ENCODE data around the gene POMGNT2.

The POMGNT2 gene

DNA sequence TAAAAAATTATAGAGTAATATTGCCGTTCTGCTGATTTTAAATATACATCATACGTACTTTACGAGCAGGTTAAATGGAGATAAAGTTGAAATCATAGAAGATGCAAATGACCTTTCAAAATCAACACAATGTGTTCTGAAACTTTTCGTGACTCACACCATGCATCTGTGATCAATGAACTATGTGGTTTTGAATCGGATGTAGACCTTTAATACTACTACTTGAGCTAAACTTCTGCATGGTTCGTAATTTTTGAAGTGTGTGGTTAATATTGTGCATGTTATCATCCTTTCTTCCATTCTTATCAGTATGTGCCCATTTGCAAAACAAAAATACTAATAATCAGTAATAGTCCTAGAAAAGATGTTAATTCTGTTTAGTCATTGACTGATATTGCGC lies 67.9 kb downstream of the POMGNT2 start:
- no peaks in the 10 kb centered on the region for H3K36me3 ChIP-seq
- H3K27ac ChIP-seq = no peak overlapping the region
- TF ChIP-seq, protein P1, sequence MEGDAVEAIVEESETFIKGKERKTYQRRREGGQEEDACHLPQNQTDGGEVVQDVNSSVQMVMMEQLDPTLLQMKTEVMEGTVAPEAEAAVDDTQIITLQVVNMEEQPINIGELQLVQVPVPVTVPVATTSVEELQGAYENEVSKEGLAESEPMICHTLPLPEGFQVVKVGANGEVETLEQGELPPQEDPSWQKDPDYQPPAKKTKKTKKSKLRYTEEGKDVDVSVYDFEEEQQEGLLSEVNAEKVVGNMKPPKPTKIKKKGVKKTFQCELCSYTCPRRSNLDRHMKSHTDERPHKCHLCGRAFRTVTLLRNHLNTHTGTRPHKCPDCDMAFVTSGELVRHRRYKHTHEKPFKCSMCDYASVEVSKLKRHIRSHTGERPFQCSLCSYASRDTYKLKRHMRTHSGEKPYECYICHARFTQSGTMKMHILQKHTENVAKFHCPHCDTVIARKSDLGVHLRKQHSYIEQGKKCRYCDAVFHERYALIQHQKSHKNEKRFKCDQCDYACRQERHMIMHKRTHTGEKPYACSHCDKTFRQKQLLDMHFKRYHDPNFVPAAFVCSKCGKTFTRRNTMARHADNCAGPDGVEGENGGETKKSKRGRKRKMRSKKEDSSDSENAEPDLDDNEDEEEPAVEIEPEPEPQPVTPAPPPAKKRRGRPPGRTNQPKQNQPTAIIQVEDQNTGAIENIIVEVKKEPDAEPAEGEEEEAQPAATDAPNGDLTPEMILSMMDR (IDR thresholded peaks at IDR 0.05) = no peak
- H3K4me3 ChIP-seq (ENCODE audit: low read depth in 1 of 2, low read length in 1 of 2) = no peak overlapping the region
- no peaks in the 10 kb centered on the region for H3K27me3 ChIP-seq
- no peaks in the 10 kb centered on the region for H3K4me1 ChIP-seq (ENCODE audit: control insufficient read depth in 1 of 2, insufficient read depth in 1 of 2, low read depth in 1 of 2, low read length in 1 of 2)
- H3K9me3 ChIP-seq = no peaks in the 10 kb centered on the region

DNA sequence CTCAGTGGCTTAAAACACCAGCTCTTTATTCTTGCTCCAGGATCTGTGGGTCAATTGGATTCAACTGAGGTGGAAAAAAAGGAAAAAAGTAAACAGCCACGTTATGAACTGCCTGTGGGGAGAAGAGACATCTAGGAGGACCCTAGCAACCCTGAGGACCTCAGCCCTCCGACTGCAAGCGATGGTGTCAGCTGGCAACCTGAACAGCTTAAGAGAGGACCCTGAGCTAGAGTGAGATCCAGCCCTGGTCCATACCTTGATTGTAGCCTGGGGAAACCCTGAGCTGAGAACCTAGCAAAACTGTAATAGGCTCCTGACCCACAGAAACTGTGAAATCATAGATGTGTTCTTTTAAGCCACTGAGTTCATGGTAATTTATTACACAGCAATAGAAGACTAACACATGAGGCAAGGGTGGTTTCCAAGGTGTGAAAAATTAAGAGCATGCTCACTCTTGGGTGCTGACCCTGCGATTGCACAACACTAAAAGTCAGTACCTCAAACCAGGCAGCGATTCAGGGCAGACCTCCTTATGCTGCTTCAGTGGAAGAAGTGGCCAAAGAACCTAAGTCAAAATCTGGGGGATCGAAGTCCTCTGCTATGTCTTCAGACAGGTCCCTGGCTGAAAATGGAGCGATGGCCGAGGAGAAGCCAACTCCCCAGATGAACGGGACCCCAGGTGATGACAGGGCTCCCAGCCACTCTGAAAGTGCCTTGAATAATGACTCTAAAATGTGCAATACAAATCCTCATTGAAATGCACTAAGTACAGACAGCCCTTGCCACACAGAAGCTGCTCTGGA lies 69.1 kb downstream of the POMGNT2 start:
- Histone ChIP-seq H3K4me3 (ENCODE audit: low read depth in 1 of 2, low read length in 1 of 2) (no peak overlapping the region), H3K36me3 (no peaks in the 10 kb centered on the region), H3K27me3 (no peaks in the 10 kb centered on the region), H3K9me3 (no peaks in the 10 kb centered on the region), H3K4me1 (ENCODE audit: control insufficient read depth in 1 of 2, insufficient read depth in 1 of 2, low read depth in 1 of 2, low read length in 1 of 2) (no peaks in the 10 kb centered on the region), H3K27ac (no peak overlapping the region)
- TF ChIP-seq, protein P1 (IDR thresholded peaks at IDR 0.05) = no peak

DNA sequence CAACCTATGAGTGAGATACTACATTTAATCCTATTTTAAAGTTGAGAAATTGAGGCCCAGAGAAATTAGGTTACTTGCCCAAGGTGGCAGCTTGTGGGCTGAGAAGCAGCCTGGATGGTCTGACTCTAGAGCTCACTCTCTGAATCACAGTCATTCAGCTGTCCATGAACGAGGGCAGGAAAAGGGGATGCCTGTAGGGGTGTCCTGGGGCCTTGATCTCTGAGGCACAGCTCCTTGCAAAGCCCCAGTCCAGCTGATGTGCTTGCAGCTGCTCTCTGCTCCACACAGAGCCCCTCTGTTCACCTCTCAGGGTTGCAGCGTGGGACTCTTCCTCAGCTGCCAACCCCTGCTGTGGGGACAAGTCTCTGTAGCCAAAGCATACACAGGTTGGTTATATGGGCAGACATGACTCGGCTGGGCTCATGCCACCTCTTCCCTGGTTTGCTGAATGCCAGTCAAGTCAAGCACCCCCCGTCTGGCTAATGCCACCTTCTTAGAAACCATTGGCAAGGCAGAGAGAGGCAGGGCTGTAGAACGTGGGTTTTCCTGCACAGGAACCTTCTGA lies 70.0 kb downstream of the POMGNT2 start:
- Histone ChIP-seq H3K4me3 (ENCODE audit: low read depth in 1 of 2, low read length in 1 of 2) (no peak overlapping the region), H3K4me1 (ENCODE audit: control insufficient read depth in 1 of 2, insufficient read depth in 1 of 2, low read depth in 1 of 2, low read length in 1 of 2) (no peaks in the 10 kb centered on the region), H3K27ac (no peak overlapping the region), H3K9me3 (no peaks in the 10 kb centered on the region), H3K27me3 (no peaks in the 10 kb centered on the region), H3K36me3 (no peaks in the 10 kb centered on the region)
- TF ChIP-seq, protein P1 (IDR thresholded peaks at IDR 0.05) = no peak

DNA sequence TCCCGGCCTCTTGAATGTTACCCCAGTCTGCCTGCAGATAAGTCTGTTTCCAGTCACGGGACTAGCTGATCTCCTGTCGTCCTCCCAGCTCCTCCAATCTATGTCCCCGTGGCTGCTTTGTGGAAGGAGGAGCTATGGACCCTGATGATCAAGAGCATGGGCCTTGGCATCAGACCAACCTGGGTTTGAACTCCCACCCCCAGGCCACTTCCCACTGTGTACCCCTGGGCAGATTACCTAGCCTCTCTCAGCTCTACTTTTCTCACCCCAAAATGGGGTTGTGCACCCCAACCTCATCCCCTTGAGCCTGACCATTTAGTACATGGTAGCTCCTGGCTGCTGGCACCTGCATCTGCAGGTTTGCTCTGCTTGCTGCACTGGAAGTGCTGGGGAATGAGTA lies 71.0 kb downstream of the POMGNT2 start:
- Histone ChIP-seq H3K4me1 (ENCODE audit: control insufficient read depth in 1 of 2, insufficient read depth in 1 of 2, low read depth in 1 of 2, low read length in 1 of 2) (no peaks in the 10 kb centered on the region), H3K36me3 (no peaks in the 10 kb centered on the region), H3K9me3 (no peaks in the 10 kb centered on the region), H3K4me3 (ENCODE audit: low read depth in 1 of 2, low read length in 1 of 2) (no peak overlapping the region), H3K27ac (no peak overlapping the region), H3K27me3 (no peaks in the 10 kb centered on the region)
- TF ChIP-seq, protein P1 (IDR thresholded peaks at IDR 0.05) = no peak

DNA sequence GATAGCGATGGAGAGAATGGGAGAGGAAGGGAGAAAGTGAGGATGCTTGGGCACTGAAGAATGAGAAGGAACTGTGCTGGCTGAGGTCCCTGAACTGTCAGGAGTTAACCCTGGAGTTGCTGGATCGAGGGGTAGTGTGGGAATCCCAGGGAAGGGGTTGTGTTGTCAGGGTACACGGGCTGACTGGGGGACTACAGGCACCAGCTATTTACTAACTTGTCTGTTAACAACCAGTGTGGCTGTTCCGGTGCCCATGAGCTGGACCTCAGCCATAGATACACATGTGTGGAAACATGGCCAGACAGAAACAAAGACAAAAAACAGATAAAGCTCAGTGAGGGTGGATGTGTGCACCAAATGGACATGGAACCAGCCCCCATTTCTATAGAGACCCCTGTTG lies 71.7 kb downstream of the POMGNT2 start:
- H3K9me3 ChIP-seq = no peaks in the 10 kb centered on the region
- H3K27me3 ChIP-seq = no peaks in the 10 kb centered on the region
- TF ChIP-seq, protein P1 (IDR thresholded peaks at IDR 0.05) = no peak
- H3K36me3 ChIP-seq = no peaks in the 10 kb centered on the region
- no peaks in the 10 kb centered on the region for H3K4me1 ChIP-seq (ENCODE audit: control insufficient read depth in 1 of 2, insufficient read depth in 1 of 2, low read depth in 1 of 2, low read length in 1 of 2)
- H3K27ac ChIP-seq = no peak overlapping the region
- H3K4me3 ChIP-seq (ENCODE audit: low read depth in 1 of 2, low read length in 1 of 2) = no peak overlapping the region

Measured in neutrophil (primary cell).